GM23338 (cell line): ENCODE results near the gene BPIFB6. TPM values are rescaled to one million over a fixed set of nuclear protein-coding genes. Genes with fewer than 3 reads are reported as not detected.
A peak's percentile ranks its signal among the peaks of the same experiment; 100 is the strongest.

Experiments
- ATAC-seq: fragments of 200-7000 bp; cut with Tn5 transposase; 3 replicates; pipeline ENCODE4 v1.9.1; 2020
- DNase-seq: peaks from one replicate; pipeline ENCODE4 v3.0.0-alpha.2; 2015; ENCODE audit warnings: low spot score
- H2AFZ ChIP-seq: fragments of 200-600 bp; sonication (generic); 2 replicates; pipeline ENCODE4 v1.8.0; 2016; ENCODE audit warnings: antibody characterized with exemption, mild to moderate bottlenecking, moderate library complexity
- H3F3A ChIP-seq: fragments of 200-600 bp; sonication (generic); replicated peaks from 2 replicates; pipeline ENCODE4 v1.8.0; 2017; ENCODE audit warnings: antibody characterized with exemption, mixed run types, low read depth
- H3K27ac ChIP-seq: fragments of 200-600 bp; sonication (generic); 2 replicates; pipeline ENCODE4 v1.6.1; 2016; ENCODE audit warnings: low read depth
- H3K27me3 ChIP-seq: fragments of 200-600 bp; sonication (generic); 2 replicates; pipeline ENCODE4 v1.8.0; 2016; ENCODE audit warnings: mild to moderate bottlenecking, mixed run types, moderate library complexity; ENCODE audit not compliant: insufficient read depth
- H3K36me3 ChIP-seq: fragments of 200-600 bp; sonication (generic); 2 replicates; pipeline ENCODE4 v1.8.0; 2016; ENCODE audit warnings: mild to moderate bottlenecking; ENCODE audit not compliant: insufficient read depth
- H3K4me1 ChIP-seq: fragments of 200-600 bp; sonication (generic); 2 replicates; pipeline ENCODE4 v1.8.0; 2016; ENCODE audit warnings: mild to moderate bottlenecking, moderate library complexity; ENCODE audit not compliant: insufficient read depth
- H3K4me2 ChIP-seq: fragments of 200-600 bp; sonication (generic); 2 replicates; pipeline ENCODE4 v1.7.1; 2017; ENCODE audit warnings: mixed run types
- H3K4me3 ChIP-seq: fragments of 200-600 bp; sonication (generic); 2 replicates; pipeline ENCODE4 v1.6.1; 2016; ENCODE audit warnings: mixed run types
- H3K79me2 ChIP-seq: fragments of 200-600 bp; sonication (generic); replicated peaks from 2 replicates; pipeline ENCODE4 v1.8.0; 2017; ENCODE audit warnings: mild to moderate bottlenecking; ENCODE audit not compliant: insufficient read depth
- H3K9me2 ChIP-seq: fragments of 200-600 bp; sonication (generic); 2 replicates; pipeline ENCODE4 v1.8.0; 2017; ENCODE audit not compliant: insufficient read depth
- H4K20me1 ChIP-seq: fragments of 200-600 bp; sonication (generic); replicated peaks from 2 replicates; pipeline ENCODE4 v1.8.0; 2017; ENCODE audit warnings: mild to moderate bottlenecking; ENCODE audit not compliant: insufficient read depth
- H3K27ac Mint-ChIP-seq: 2 replicates; pipeline ENCODE4 v1.8.0; 2020; ENCODE audit warnings: inconsistent platforms, mild to moderate bottlenecking, moderate library complexity, mixed read lengths
- H3K27me3 Mint-ChIP-seq: 3 replicates; pipeline ENCODE4 v1.8.0; 2022; ENCODE audit warnings: low read depth, mild to moderate bottlenecking, moderate library complexity, mixed read lengths, inconsistent platforms; ENCODE audit not compliant: insufficient read depth, poor library complexity
- H3K36me3 Mint-ChIP-seq: 3 replicates; pipeline ENCODE4 v1.8.0; 2021; ENCODE audit warnings: low read depth, mild to moderate bottlenecking, inconsistent platforms, moderate library complexity, mixed read lengths
- H3K4me1 Mint-ChIP-seq: 3 replicates; pipeline ENCODE4 v1.8.0; 2020; ENCODE audit warnings: mild to moderate bottlenecking, inconsistent platforms, mixed read lengths
- H3K4me3 Mint-ChIP-seq: 3 replicates; pipeline ENCODE4 v1.8.0; 2021; ENCODE audit warnings: moderate library complexity, mild to moderate bottlenecking, inconsistent platforms, mixed read lengths
- H3K9me3 Mint-ChIP-seq: 3 replicates; pipeline ENCODE4 v1.8.0; 2020; ENCODE audit warnings: moderate library complexity, mild to moderate bottlenecking, inconsistent platforms, mixed read lengths
- CREB1 ChIP-seq: fragments of 250-450 bp; sonication (Bioruptor Pico); IDR thresholded peaks from 2 replicates; pipeline ENCODE4 v1.5.0; 2020; ENCODE audit warnings: low read depth, mild to moderate bottlenecking, moderate library complexity
- ETS1 ChIP-seq: IDR thresholded peaks from 2 replicates; pipeline ENCODE4 v1.6.1; 2016; ENCODE audit warnings: antibody characterized with exemption
- EZH2 ChIP-seq: fragments of 200-600 bp; sonication (generic); IDR thresholded peaks from one replicate; pipeline ENCODE4 v1.8.0; 2017; ENCODE audit warnings: antibody characterized with exemption, mild to moderate bottlenecking, low read depth; ENCODE audit not compliant: unreplicated experiment
- EZH2phosphoT487 ChIP-seq: fragments of 200-600 bp; sonication (generic); IDR thresholded peaks from one replicate; pipeline ENCODE4 v1.8.1; 2018; ENCODE audit warnings: antibody characterized with exemption; ENCODE audit not compliant: unreplicated experiment
- JUNB ChIP-seq: IDR thresholded peaks from one replicate; pipeline ENCODE4 v1.6.1; 2016; ENCODE audit warnings: antibody characterized with exemption; ENCODE audit not compliant: unreplicated experiment
- NANOG ChIP-seq: IDR thresholded peaks from 2 replicates; pipeline ENCODE4 v1.6.1; 2016; ENCODE audit warnings: antibody characterized with exemption, borderline replicate concordance
- POLR2AphosphoS5 ChIP-seq: IDR thresholded peaks from 2 replicates; pipeline ENCODE4 v1.6.1; 2016; ENCODE audit warnings: antibody characterized with exemption, low read depth
- ZNF114 ChIP-seq: fragments of 250-450 bp; sonication (Bioruptor Pico); IDR thresholded peaks from 2 replicates; pipeline ENCODE4 v1.5.0; 2020; ENCODE audit warnings: mild to moderate bottlenecking, moderate library complexity
- polyA plus RNA-seq: library from polyadenylated mRNA; unstranded; fragments of >200 nt; fragmentation: Nextera tagmentation; extraction: Ambion mirVana; gene quantifications from 2 replicates; pipeline ENCODE4 v1.2.1, GENCODE V29; 2016
- total RNA-seq: library from RNA; depleted of rRNA; stranded (reverse); fragments of >200 nt; shearing (Covaris generic); gene quantifications from 2 replicates; pipeline ENCODE4 v1.2.3, GENCODE V29; 2014
- TF ChIP-seq, protein P1 (sequence below), 2 experiments: fragments of 200-600 bp in 1 of 2; sonication (generic) in 1 of 2; conservative IDR thresholded peaks; 2 replicates each; pipeline versions ENCODE4 v1.5.1 to v1.6.1; 2016 to 2017; ENCODE audit warnings: antibody characterized with exemption in 2 of 2, low read depth in 2 of 2, mild to moderate bottlenecking in 2 of 2, moderate library complexity in 1 of 2

The BPIFB6 gene
- total and polyA plus RNA-seq, 2 experiments from 2014 or later, result not detected

DNA sequence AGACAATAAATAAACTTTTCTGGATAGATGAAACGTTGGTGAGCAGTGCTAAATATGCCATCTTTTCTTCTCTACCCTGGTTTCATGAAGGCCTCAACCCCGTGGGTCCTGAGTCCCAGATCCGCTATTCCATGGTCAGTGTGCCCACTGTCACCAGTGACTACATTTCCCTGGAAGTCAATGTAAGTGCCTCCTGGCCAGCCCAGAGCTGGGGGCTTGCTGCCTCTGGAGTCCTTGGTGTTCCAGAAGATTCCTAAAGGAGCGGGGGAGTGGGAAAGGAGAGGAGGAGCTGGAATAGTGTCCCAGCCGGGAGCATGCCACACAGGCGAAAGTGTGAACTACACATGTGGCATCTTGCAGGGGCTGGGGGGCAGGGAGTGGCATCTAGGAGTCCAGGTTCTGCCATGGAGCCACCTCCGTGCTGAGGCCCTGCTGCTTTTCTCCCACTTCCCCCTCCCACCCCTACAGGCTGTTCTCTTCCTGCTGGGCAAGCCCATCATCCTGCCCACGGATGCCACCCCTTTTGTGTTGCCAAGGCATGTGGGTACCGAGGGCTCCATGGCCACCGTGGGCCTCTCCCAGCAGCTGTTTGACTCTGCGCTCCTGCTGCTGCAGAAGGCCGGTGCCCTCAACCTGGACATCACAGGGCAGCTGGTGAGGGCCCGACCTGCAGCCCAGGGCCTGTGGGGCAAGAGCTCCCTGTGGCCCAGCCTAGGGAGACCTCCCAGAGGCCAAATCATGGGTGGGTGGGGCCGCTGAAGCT is 13.1 kb upstream of the BPIFB6 start (continued):
- TF ChIP-seq CREB1 (CRISPR knock-in tag) (no peak), JUNB (no peak)

DNA sequence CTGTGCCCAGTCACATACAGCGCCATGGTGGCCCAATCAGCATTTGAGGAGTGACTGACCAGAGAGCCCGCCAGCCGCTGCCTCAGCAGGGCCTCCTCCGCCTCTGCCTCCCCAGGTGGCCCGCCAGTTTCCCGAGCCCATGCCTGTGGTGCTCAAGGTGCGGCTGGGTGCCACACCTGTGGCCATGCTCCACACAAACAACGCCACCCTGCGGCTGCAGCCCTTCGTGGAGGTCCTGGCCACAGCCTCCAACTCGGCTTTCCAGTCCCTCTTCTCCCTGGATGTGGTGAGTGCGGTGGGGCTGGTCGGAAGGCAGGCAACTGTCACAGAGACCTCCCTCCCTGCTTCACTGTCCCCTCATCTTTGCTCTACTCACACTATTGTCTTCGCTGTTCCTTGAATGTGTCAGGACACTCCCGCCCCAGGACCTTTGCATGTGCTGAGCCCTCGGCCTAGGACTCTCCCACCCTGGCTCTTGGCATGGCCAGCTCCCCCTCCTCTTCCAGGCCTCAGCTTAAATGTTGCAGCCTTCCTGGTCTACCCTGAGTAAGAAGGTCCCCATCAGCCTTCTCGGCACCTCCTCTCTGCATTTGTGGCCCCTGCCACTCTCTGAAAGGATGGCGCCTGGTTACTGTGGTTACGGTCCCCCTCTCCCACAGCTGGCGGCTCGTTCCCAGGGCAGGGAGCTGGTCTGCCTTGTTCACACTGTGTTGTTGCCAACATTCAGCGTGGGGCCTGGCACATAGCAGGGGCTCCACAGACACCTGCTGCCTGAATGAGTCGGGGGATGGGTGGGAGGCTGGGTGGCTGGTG is 11.8 kb upstream of the BPIFB6 start:
- Mint-ChIP-seq H3K27ac (no peak overlapping the region), H3K36me3 (no peaks in the 10 kb centered on the region), H3K4me1 (peaks cover 7% of the 10 kb centered on the region), H3K4me3 (no peak overlapping the region), H3K27me3 (peaks cover 9% of the 10 kb centered on the region), H3K9me3 (no peaks in the 10 kb centered on the region)
- ATAC-seq, result no peak
- H3K4me1 ChIP-seq, result no peaks in the 10 kb centered on the region
- no peaks in the 10 kb centered on the region for H4K20me1 ChIP-seq
- no peak overlapping the region for H3K4me3 ChIP-seq
- H3F3A ChIP-seq, result no peaks in the 10 kb centered on the region
- no peak for TF ChIP-seq POLR2AphosphoS5
- TF ChIP-seq, protein P1, sequence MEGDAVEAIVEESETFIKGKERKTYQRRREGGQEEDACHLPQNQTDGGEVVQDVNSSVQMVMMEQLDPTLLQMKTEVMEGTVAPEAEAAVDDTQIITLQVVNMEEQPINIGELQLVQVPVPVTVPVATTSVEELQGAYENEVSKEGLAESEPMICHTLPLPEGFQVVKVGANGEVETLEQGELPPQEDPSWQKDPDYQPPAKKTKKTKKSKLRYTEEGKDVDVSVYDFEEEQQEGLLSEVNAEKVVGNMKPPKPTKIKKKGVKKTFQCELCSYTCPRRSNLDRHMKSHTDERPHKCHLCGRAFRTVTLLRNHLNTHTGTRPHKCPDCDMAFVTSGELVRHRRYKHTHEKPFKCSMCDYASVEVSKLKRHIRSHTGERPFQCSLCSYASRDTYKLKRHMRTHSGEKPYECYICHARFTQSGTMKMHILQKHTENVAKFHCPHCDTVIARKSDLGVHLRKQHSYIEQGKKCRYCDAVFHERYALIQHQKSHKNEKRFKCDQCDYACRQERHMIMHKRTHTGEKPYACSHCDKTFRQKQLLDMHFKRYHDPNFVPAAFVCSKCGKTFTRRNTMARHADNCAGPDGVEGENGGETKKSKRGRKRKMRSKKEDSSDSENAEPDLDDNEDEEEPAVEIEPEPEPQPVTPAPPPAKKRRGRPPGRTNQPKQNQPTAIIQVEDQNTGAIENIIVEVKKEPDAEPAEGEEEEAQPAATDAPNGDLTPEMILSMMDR (conservative IDR thresholded peaks at IDR 0.05; ENCODE audit: low read depth in 2 of 2), result peak in 1 of 2 experiments; percentile 27; a peak in 2 of 4 replicates
- no peak for DNase-seq
- H3K9me2 ChIP-seq, result 0 out of 2 replicates have a peak, but pooled peaks cover 3% of the 10 kb centered on the region
- no peaks in the 10 kb centered on the region for H3K27me3 ChIP-seq
- no peaks in the 10 kb centered on the region for H3K36me3 ChIP-seq
- no peak overlapping the region for H3K27ac ChIP-seq
- no peak overlapping the region for H3K4me2 ChIP-seq
- H3K79me2 ChIP-seq, result no peaks in the 10 kb centered on the region
- no peak overlapping the region for H2AFZ ChIP-seq

DNA sequence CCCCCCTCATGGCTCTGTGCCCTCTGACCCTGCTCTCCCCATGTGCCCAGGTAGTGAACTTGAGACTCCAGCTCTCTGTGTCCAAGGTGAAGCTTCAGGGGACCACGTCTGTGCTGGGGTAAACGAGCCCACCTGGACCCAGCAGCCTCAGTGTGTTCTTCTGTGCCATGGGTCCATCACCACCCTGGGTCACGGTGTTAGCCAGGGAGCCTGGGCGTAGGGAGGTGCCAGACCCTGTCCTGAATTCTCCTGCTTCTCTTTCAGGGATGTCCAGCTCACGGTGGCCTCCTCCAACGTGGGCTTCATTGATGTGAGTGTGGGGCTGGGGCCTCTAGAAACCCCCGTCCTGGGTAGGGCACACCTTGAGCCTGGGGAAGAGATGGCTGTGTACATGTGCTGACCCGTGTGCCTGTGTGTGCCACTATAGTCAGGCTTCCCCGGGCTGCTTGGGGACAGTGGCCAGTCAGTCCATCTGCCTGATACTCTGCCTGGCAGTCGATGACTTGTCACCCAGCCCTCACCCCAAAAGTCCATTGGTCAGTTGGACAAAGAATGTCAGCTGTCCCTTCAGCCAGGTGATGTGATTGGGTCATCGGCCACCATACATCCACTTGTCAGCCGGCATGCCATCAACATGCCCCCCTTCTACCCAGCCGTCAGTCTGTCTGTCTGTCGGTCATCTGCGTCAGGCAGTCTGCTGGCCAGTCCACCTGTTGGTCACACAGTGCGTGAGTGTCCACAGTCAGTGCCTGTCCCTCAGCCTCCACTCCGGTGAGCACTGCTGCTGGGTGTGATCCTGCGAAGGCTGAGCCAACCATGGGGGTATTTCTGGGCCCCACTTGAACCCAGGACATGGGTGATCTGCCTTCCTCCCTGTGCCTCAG is 10.9 kb upstream of the BPIFB6 start:
- peaks cover 9% of the 10 kb centered on the region for H3K27me3 Mint-ChIP-seq
- H3K4me3 Mint-ChIP-seq, result no peak overlapping the region
- Histone ChIP-seq H3K27ac (no peak overlapping the region), H3K27me3 (no peaks in the 10 kb centered on the region), H4K20me1 (no peaks in the 10 kb centered on the region), H3K36me3 (no peaks in the 10 kb centered on the region), H2AFZ (no peak overlapping the region), H3K4me1 (no peaks in the 10 kb centered on the region), H3K4me3 (no peak overlapping the region), H3F3A (no peaks in the 10 kb centered on the region), H3K79me2 (no peaks in the 10 kb centered on the region), H3K4me2 (no peak overlapping the region), H3K9me2 (0 out of 2 replicates have a peak, but pooled peaks cover 3% of the 10 kb centered on the region)
- no peak overlapping the region for H3K27ac Mint-ChIP-seq
- DNase-seq (no peak), ATAC-seq (no peak)
- no peaks in the 10 kb centered on the region for H3K4me1 Mint-ChIP-seq
- no peaks in the 10 kb centered on the region for H3K9me3 Mint-ChIP-seq
- H3K36me3 Mint-ChIP-seq, result no peaks in the 10 kb centered on the region
- TF ChIP-seq CREB1 (CRISPR knock-in tag) (no peak), ETS1 (no peak), ZNF114 (CRISPR knock-in tag) (no peak), EZH2phosphoT487 (no peak), NANOG (no peak), JUNB (no peak), EZH2 (no peak)
